ENCODE results near the gene RAP1GAP. TPM values are rescaled to one million over a fixed set of nuclear protein-coding genes. Genes with fewer than 3 reads are reported as not detected.

Gene RAP1GAP
- total RNA-seq, 2 experiments from 2014 or later: 0.20 to 0.44 TPM

DNA sequence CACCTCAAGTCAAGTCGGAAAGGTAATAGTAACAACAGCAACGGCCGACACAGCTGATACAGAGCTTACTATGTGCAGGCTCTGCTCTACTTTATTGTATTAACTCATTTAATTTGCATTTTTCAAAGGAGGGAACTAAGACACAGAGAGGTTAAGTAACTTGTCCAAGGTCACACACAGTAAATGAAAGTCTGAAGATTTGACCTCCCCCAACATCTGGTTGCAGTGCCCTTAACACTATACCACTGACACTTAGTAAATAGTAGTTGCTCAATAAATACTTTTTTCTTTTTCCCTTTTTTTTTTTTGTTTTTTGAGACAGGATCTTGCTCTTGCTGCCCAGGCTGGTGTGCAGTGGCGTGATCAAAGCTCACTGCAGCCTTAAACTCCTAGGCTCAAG lies 39.2 kb downstream of the RAP1GAP start:
- no peak overlapping the region for H3K27ac Mint-ChIP-seq

GRCh38 chr1:21628798-21629393 lies 40.3 kb downstream of the RAP1GAP start:
- peaks cover 0 to 14% of the 10 kb centered on the region in 2 experiments for H3K27me3 ChIP-seq (ENCODE audit: control insufficient read depth in 1 of 2, insufficient read depth in 2 of 2, low read length in 2 of 2)
- Mint-ChIP-seq H3K27ac (no peak overlapping the region), H3K27me3 (peaks cover 9% of the 10 kb centered on the region), H3K36me3 (ENCODE audit: low read depth) (no peaks in the 10 kb centered on the region), H3K4me1 (ENCODE audit: low read depth) (no peaks in the 10 kb centered on the region), H3K4me3 (no peak overlapping the region), H3K9me3 (no peaks in the 10 kb centered on the region)
- no peak for ATAC-seq (ENCODE audit: poor library complexity)
- no peak for DNase-seq
- no peaks in the 10 kb centered on the region for H3K36me3 ChIP-seq (ENCODE audit: insufficient read depth, low read length)
- no peak overlapping the region for H3K4me3 ChIP-seq (ENCODE audit: low read length)
- H3K9me3 ChIP-seq (ENCODE audit: control insufficient read depth in 1 of 2, insufficient read depth in 1 of 2, low read length in 2 of 2): no peaks in the 10 kb centered on the region
- ChIA-PET CTCF (interaction anchor here (0.6 kb wide), 1 partner anchor 411 kb away, joined by 3 read pairs; no protein-coding TSS in a partner anchor), POLR2A (no interaction called here)
- no peak overlapping the region for H3K27ac ChIP-seq (ENCODE audit: low read depth in 1 of 2, low read length in 2 of 2)
- H3K4me1 ChIP-seq (ENCODE audit: insufficient read depth, low read length): no peaks in the 10 kb centered on the region
- TF ChIP-seq, protein P1, sequence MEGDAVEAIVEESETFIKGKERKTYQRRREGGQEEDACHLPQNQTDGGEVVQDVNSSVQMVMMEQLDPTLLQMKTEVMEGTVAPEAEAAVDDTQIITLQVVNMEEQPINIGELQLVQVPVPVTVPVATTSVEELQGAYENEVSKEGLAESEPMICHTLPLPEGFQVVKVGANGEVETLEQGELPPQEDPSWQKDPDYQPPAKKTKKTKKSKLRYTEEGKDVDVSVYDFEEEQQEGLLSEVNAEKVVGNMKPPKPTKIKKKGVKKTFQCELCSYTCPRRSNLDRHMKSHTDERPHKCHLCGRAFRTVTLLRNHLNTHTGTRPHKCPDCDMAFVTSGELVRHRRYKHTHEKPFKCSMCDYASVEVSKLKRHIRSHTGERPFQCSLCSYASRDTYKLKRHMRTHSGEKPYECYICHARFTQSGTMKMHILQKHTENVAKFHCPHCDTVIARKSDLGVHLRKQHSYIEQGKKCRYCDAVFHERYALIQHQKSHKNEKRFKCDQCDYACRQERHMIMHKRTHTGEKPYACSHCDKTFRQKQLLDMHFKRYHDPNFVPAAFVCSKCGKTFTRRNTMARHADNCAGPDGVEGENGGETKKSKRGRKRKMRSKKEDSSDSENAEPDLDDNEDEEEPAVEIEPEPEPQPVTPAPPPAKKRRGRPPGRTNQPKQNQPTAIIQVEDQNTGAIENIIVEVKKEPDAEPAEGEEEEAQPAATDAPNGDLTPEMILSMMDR (IDR thresholded peaks at IDR 0.05): no peak
- intact Hi-C loops (cut with DNase I, micrococcal nuclease): no loop called here

More for the DNA sequence above, 39.2 kb downstream of the RAP1GAP start:
- Mint-ChIP-seq H3K27me3 (peaks cover 7% of the 10 kb centered on the region), H3K36me3 (ENCODE audit: low read depth) (no peaks in the 10 kb centered on the region), H3K4me1 (ENCODE audit: low read depth) (no peaks in the 10 kb centered on the region), H3K9me3 (no peaks in the 10 kb centered on the region), H3K4me3 (no peak overlapping the region)
- peaks cover 0 to 4% of the 10 kb centered on the region in 2 experiments for H3K9me3 ChIP-seq (ENCODE audit: control insufficient read depth in 1 of 2, insufficient read depth in 1 of 2, low read length in 2 of 2)
- ChIA-PET CTCF (no interaction called here), POLR2A (no interaction called here)
- H3K27ac ChIP-seq (ENCODE audit: low read depth in 1 of 2, low read length in 2 of 2): no peak overlapping the region
- H3K4me3 ChIP-seq (ENCODE audit: low read length): no peak overlapping the region
- H3K4me1 ChIP-seq (ENCODE audit: insufficient read depth, low read length): no peaks in the 10 kb centered on the region
- DNase-seq (no peak), ATAC-seq (ENCODE audit: poor library complexity) (no peak)
- TF ChIP-seq, protein P1 (IDR thresholded peaks at IDR 0.05): no peak
- intact Hi-C loops (cut with DNase I, micrococcal nuclease): no loop called here
- H3K27me3 ChIP-seq (ENCODE audit: control insufficient read depth in 1 of 2, insufficient read depth in 2 of 2, low read length in 2 of 2): peaks cover 0 to 11% of the 10 kb centered on the region in 2 experiments
- H3K36me3 ChIP-seq (ENCODE audit: insufficient read depth, low read length): no peaks in the 10 kb centered on the region

DNA sequence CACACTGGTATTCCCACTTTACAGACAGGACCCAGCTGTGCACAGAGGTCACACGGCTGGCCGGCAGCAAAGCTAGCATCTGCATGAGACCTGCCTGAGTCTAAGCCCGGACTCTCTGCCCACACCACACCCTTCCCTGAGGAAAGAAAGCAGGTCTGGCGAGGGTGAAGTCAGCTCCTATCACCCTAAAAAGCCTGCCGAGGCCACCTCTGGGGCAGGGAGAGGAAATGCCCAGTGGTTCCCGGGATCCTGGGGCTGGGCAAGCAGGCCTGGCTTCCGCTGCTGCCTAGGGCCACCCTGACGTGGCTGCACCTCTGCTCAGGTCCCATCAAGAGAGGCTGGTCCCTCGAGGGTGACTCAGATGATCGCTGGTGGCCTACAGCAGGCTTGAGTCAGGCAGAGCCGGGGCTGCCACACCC lies 42.2 kb downstream of the RAP1GAP start:
- Mint-ChIP-seq H3K4me3 (no peak overlapping the region), H3K4me1 (ENCODE audit: low read depth) (no peaks in the 10 kb centered on the region), H3K27me3 (peaks cover 12% of the 10 kb centered on the region), H3K9me3 (no peaks in the 10 kb centered on the region), H3K27ac (no peak overlapping the region), H3K36me3 (ENCODE audit: low read depth) (no peaks in the 10 kb centered on the region)
- TF ChIP-seq, protein P1 (IDR thresholded peaks at IDR 0.05): no peak
- Histone ChIP-seq H3K27ac (ENCODE audit: low read depth in 1 of 2, low read length in 2 of 2) (no peak overlapping the region), H3K4me3 (ENCODE audit: low read length) (no peak overlapping the region), H3K27me3 (ENCODE audit: control insufficient read depth in 1 of 2, insufficient read depth in 2 of 2, low read length in 2 of 2) (peaks cover 8 to 19% of the 10 kb centered on the region in 2 experiments), H3K36me3 (ENCODE audit: insufficient read depth, low read length) (no peaks in the 10 kb centered on the region), H3K9me3 (ENCODE audit: control insufficient read depth in 1 of 2, insufficient read depth in 1 of 2, low read length in 2 of 2) (no peaks in the 10 kb centered on the region), H3K4me1 (ENCODE audit: insufficient read depth, low read length) (peaks cover 6% of the 10 kb centered on the region)
- POLR2A ChIA-PET: no interaction called here
- intact Hi-C loops (cut with DNase I, micrococcal nuclease): no loop called here
- DNase-seq (no peak), ATAC-seq (ENCODE audit: poor library complexity) (no peak)
- CTCF ChIA-PET: no interaction called here

All from CD4-positive, alpha-beta T cell (primary cell).